WI38 (cell line): ENCODE results near the gene SNAP29.
"Not testable (repeated sequence)": the region's sequence is repeated elsewhere in the genome, so short reads cannot be mapped to it uniquely, and the experiment has no call there.

Source experiments
- H3K4me3 ChIP-seq: 2 replicates; pipeline ENCODE4 v1.5.1; 2011; ENCODE audit warnings: low read depth, mild to moderate bottlenecking, control low read depth, low read length
- CTCF ChIP-seq: IDR thresholded peaks from 2 replicates; pipeline ENCODE4 v1.5.1; 2012; ENCODE audit warnings: low read depth, mild to moderate bottlenecking, control low read depth, low read length

The SNAP29 gene

GRCh38 chr22:20825624-20826023 is 33.2 kb upstream of the SNAP29 start:
- no peak for TF ChIP-seq CTCF
- no peak overlapping the region for H3K4me3 ChIP-seq

GRCh38 chr22:20826373-20827152 is 32.2 kb upstream of the SNAP29 start:
- not testable (repeated sequence) for H3K4me3 ChIP-seq

- no peak for TF ChIP-seq CTCF
- no peak overlapping the region for H3K4me3 ChIP-seq
Observed at GRCh38 chr22:20829491-20830134, 29.2 kb upstream of the SNAP29 start.

GRCh38 chr22:20833225-20833665 is 25.6 kb upstream of the SNAP29 start:
- no peak overlapping the region for H3K4me3 ChIP-seq
- no peak for TF ChIP-seq CTCF

- H3K4me3 ChIP-seq: no peak overlapping the region
- no peak for TF ChIP-seq CTCF
Observed at GRCh38 chr22:20834206-20834605, 24.6 kb upstream of the SNAP29 start.

- no peak for TF ChIP-seq CTCF
- no peak overlapping the region for H3K4me3 ChIP-seq
Observed at GRCh38 chr22:20834725-20835124, 24.1 kb upstream of the SNAP29 start.

- H3K4me3 ChIP-seq: no peak overlapping the region
- no peak for TF ChIP-seq CTCF
Observed at GRCh38 chr22:20836987-20837823, 21.6 kb upstream of the SNAP29 start.

- not testable (repeated sequence) for H3K4me3 ChIP-seq
Observed at GRCh38 chr22:20839354-20839753, 19.5 kb upstream of the SNAP29 start.
